Activated CD4-positive, alpha-beta T cell treated with anti-CD3 and anti-CD28 coated beads, Interleukin-2, amount 50 U/mL, for 1 hour (primary cell): Measurements from ENCODE around the gene HCN4.
"Not testable (repeated sequence)": the region's sequence is repeated elsewhere in the genome, so short reads cannot be mapped to it uniquely, and the experiment has no call there.

ENCODE experiments used
- DNase-seq: peaks from one replicate; pipeline ENCODE4 v3.0.0-alpha.2; 2020

The HCN4 gene

GRCh38 chr15:73368301-73369136, at the start of gene HCN4:
Gene HCN4, minus strand, starts transcription at chr15:73368958. Its CDS starts 688 bp downstream, at chr15:73368270.
- DNase-seq = no peak

GRCh38 chr15:73414876-73415275, 46.1 kb upstream of the HCN4 start:
- DNase-seq = no peak

GRCh38 chr15:73403171-73403570, 34.4 kb upstream of the HCN4 start:
- DNase-seq = no peak

- not testable (repeated sequence) for DNase-seq
These were observed 31.5 kb upstream of the HCN4 start for GRCh38 chr15:73400222-73400621.

GRCh38 chr15:73398861-73399260, 30.1 kb upstream of the HCN4 start:
- no peak for DNase-seq

- DNase-seq = no peak
These were observed 28.7 kb upstream of the HCN4 start for GRCh38 chr15:73397461-73397860.

- DNase-seq = no peak
These were observed 26.9 kb upstream of the HCN4 start for GRCh38 chr15:73395671-73396070.

- DNase-seq = no peak
These were observed 26.0 kb upstream of the HCN4 start for GRCh38 chr15:73394782-73395181.

- no peak for DNase-seq
These were observed 24.6 kb upstream of the HCN4 start for GRCh38 chr15:73393336-73393735.

GRCh38 chr15:73392025-73392424, 23.3 kb upstream of the HCN4 start:
- DNase-seq = no peak

- no peak for DNase-seq
These were observed 22.5 kb upstream of the HCN4 start for GRCh38 chr15:73391128-73391872.

GRCh38 chr15:73389971-73390544, 21.3 kb upstream of the HCN4 start:
- no peak for DNase-seq

- DNase-seq = no peak
These were observed 20.8 kb upstream of the HCN4 start for GRCh38 chr15:73389539-73389938.

GRCh38 chr15:73388256-73388781, 19.6 kb upstream of the HCN4 start:
- no peak for DNase-seq

GRCh38 chr15:73387507-73388255, 18.9 kb upstream of the HCN4 start:
- DNase-seq = no peak

GRCh38 chr15:73386886-73387506, 18.2 kb upstream of the HCN4 start:
- DNase-seq = no peak

GRCh38 chr15:73386238-73386637, 17.5 kb upstream of the HCN4 start:
- DNase-seq = no peak

- DNase-seq = no peak
These were observed 16.4 kb upstream of the HCN4 start for GRCh38 chr15:73385205-73385604.

- no peak for DNase-seq
These were observed 14.8 kb upstream of the HCN4 start for GRCh38 chr15:73383310-73384189.

GRCh38 chr15:73382115-73382514, 13.4 kb upstream of the HCN4 start:
- no peak for DNase-seq

- DNase-seq = no peak
These were observed 11.9 kb upstream of the HCN4 start for GRCh38 chr15:73380661-73381060.
